DND-41 (cell line): Measurements from ENCODE around the gene PYURF.

Source experiments
- ATAC-seq: fragments of 200-7000 bp; cut with Tn5 transposase; 3 replicates; pipeline ENCODE4 v1.9.1; 2021; ENCODE audit warnings: low read depth; ENCODE audit not compliant: insufficient read depth
- DNase-seq: peaks from one replicate; pipeline ENCODE4 v3.0.0-alpha.2; 2020
- H2AFZ ChIP-seq: 2 replicates; pipeline ENCODE4 v1.6.0; 2012; ENCODE audit warnings: low read depth, low read length
- H3K27ac ChIP-seq: 2 replicates; pipeline ENCODE4 v1.5.1; 2012; ENCODE audit warnings: low read length, inconsistent platforms
- H3K27me3 ChIP-seq: fragments of 200-600 bp; sonication (generic); 2 replicates; pipeline ENCODE4 v1.6.0; 2012; ENCODE audit warnings: low read length, mild to moderate bottlenecking, inconsistent platforms; ENCODE audit not compliant: insufficient read depth, poor library complexity
- H3K36me3 ChIP-seq: 2 replicates; pipeline ENCODE4 v1.5.1; 2012; ENCODE audit warnings: low read length, inconsistent platforms; ENCODE audit not compliant: insufficient read depth
- H3K4me1 ChIP-seq: 2 replicates; pipeline ENCODE4 v1.5.1; 2012; ENCODE audit warnings: mild to moderate bottlenecking, low read length; ENCODE audit not compliant: insufficient read depth
- H3K4me2 ChIP-seq: 2 replicates; pipeline ENCODE4 v1.6.0; 2012; ENCODE audit warnings: mild to moderate bottlenecking, moderate library complexity, low read length, inconsistent platforms; ENCODE audit not compliant: insufficient read depth
- H3K4me3 ChIP-seq, 2 experiments: fragments of 200-600 bp in 1 of 2; shearing (Covaris generic) in 1 of 2; 2 replicates each; pipeline ENCODE4 v1.5.1; 2012 to 2016; ENCODE audit warnings: inconsistent platforms in 2 of 2, low read length in 2 of 2, mild to moderate bottlenecking in 2 of 2, low read depth in 1 of 2, moderate library complexity in 1 of 2
- H3K79me2 ChIP-seq: 2 replicates; pipeline ENCODE4 v1.6.0; 2012; ENCODE audit warnings: low read length, inconsistent platforms; ENCODE audit not compliant: insufficient read depth
- H3K9ac ChIP-seq: 2 replicates; pipeline ENCODE4 v1.6.0; 2012; ENCODE audit warnings: low read depth, mild to moderate bottlenecking, inconsistent platforms, low read length, moderate library complexity
- H3K9me3 ChIP-seq: 2 replicates; pipeline ENCODE4 v1.5.1; 2012; ENCODE audit warnings: low read length, moderate library complexity, mild to moderate bottlenecking, inconsistent platforms; ENCODE audit not compliant: insufficient read depth, severe bottlenecking
- H4K20me1 ChIP-seq: 2 replicates; pipeline ENCODE4 v1.6.0; 2012; ENCODE audit warnings: low read length; ENCODE audit not compliant: insufficient read depth
- EZH2 ChIP-seq: IDR thresholded peaks from 3 replicates; pipeline ENCODE4 v1.6.1; 2012; ENCODE audit warnings: borderline replicate concordance, low read depth, mild to moderate bottlenecking, moderate library complexity, low read length, inconsistent platforms; ENCODE audit not compliant: severe bottlenecking
- TF ChIP-seq, protein P1 (sequence below): IDR thresholded peaks from 2 replicates; pipeline ENCODE4 v1.5.1; 2012; ENCODE audit warnings: borderline replicate concordance, low read length, moderate library complexity, mild to moderate bottlenecking; ENCODE audit not compliant: poor library complexity, severe bottlenecking; ENCODE audit errors: extremely low read depth

The PYURF gene

GRCh38 chr4:88477229-88477860, 46.2 kb downstream of the PYURF start:
- Histone ChIP-seq H2AFZ (no peak overlapping the region), H3K9me3 (no peaks in the 10 kb centered on the region), H3K4me1 (no peaks in the 10 kb centered on the region), H3K4me2 (no peak overlapping the region), H3K79me2 (no peaks in the 10 kb centered on the region), H3K9ac (no peak overlapping the region), H3K4me3 (no peak overlapping the region), H3K27ac (no peak overlapping the region), H3K36me3 (0 out of 2 replicates have a peak, but pooled peaks cover 3% of the 10 kb centered on the region), H4K20me1 (no peaks in the 10 kb centered on the region), H3K27me3 (no peaks in the 10 kb centered on the region)
- TF ChIP-seq EZH2, result no peak
- TF ChIP-seq, protein P1, sequence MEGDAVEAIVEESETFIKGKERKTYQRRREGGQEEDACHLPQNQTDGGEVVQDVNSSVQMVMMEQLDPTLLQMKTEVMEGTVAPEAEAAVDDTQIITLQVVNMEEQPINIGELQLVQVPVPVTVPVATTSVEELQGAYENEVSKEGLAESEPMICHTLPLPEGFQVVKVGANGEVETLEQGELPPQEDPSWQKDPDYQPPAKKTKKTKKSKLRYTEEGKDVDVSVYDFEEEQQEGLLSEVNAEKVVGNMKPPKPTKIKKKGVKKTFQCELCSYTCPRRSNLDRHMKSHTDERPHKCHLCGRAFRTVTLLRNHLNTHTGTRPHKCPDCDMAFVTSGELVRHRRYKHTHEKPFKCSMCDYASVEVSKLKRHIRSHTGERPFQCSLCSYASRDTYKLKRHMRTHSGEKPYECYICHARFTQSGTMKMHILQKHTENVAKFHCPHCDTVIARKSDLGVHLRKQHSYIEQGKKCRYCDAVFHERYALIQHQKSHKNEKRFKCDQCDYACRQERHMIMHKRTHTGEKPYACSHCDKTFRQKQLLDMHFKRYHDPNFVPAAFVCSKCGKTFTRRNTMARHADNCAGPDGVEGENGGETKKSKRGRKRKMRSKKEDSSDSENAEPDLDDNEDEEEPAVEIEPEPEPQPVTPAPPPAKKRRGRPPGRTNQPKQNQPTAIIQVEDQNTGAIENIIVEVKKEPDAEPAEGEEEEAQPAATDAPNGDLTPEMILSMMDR, result no peak
- no peak for ATAC-seq
- DNase-seq, result no peak
